Measurements from ENCODE around the gene IFI35. TPM values are rescaled to one million over a fixed set of nuclear protein-coding genes. Genes with fewer than 3 reads are reported as not detected.
"Not testable (repeated sequence)": the region's sequence is repeated elsewhere in the genome, so short reads cannot be mapped to it uniquely, and the experiment has no call there.

The IFI35 gene
- total RNA-seq, 1 donor from 2014 or later: 0.79 TPM

DNA sequence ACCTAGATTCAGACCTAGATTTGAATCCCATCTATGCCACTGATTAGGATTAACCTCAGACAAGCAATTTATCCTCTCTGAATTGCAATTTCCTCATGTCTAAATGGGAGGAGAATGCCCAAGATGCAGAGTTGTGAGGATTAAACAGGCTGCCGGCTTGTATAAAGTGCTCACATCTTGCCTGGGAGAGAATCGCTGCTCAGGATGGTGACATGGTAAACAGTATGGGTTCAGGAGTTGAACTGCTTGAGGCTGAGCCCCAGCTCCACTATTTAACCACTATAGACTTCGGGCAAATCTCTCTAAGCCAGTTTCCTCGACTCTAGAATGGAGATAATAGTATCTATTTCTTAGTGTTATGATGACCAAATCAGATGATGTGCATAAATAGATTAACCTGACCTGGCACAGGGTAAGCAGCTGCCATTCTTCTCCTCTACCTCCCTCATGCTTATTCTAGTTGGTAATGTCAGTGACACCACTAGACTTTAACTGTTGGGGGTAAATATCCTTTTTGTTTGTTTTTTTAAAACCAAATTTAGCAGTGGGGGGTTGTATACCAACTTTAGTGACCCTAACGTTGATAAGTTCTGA, 9.1 kb upstream of the IFI35 start:
- FAIRE-seq: no peak
- Histone ChIP-seq H3K4me3 (ENCODE audit: low read depth, low read length) (peak overlapping the region; percentile 11), H3K27me3 (ENCODE audit: control insufficient read depth, insufficient read depth, low read length) (no peaks in the 10 kb centered on the region), H3K36me3 (ENCODE audit: control insufficient read depth, insufficient read depth, low read length) (peaks cover 24% of the 10 kb centered on the region)
- no peak for DNase-seq (ENCODE audit: low read depth)
- TF ChIP-seq, protein P1, sequence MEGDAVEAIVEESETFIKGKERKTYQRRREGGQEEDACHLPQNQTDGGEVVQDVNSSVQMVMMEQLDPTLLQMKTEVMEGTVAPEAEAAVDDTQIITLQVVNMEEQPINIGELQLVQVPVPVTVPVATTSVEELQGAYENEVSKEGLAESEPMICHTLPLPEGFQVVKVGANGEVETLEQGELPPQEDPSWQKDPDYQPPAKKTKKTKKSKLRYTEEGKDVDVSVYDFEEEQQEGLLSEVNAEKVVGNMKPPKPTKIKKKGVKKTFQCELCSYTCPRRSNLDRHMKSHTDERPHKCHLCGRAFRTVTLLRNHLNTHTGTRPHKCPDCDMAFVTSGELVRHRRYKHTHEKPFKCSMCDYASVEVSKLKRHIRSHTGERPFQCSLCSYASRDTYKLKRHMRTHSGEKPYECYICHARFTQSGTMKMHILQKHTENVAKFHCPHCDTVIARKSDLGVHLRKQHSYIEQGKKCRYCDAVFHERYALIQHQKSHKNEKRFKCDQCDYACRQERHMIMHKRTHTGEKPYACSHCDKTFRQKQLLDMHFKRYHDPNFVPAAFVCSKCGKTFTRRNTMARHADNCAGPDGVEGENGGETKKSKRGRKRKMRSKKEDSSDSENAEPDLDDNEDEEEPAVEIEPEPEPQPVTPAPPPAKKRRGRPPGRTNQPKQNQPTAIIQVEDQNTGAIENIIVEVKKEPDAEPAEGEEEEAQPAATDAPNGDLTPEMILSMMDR (IDR thresholded peaks at IDR 0.05; ENCODE audit: insufficient read depth, low read length, severe bottlenecking): no peak

DNA sequence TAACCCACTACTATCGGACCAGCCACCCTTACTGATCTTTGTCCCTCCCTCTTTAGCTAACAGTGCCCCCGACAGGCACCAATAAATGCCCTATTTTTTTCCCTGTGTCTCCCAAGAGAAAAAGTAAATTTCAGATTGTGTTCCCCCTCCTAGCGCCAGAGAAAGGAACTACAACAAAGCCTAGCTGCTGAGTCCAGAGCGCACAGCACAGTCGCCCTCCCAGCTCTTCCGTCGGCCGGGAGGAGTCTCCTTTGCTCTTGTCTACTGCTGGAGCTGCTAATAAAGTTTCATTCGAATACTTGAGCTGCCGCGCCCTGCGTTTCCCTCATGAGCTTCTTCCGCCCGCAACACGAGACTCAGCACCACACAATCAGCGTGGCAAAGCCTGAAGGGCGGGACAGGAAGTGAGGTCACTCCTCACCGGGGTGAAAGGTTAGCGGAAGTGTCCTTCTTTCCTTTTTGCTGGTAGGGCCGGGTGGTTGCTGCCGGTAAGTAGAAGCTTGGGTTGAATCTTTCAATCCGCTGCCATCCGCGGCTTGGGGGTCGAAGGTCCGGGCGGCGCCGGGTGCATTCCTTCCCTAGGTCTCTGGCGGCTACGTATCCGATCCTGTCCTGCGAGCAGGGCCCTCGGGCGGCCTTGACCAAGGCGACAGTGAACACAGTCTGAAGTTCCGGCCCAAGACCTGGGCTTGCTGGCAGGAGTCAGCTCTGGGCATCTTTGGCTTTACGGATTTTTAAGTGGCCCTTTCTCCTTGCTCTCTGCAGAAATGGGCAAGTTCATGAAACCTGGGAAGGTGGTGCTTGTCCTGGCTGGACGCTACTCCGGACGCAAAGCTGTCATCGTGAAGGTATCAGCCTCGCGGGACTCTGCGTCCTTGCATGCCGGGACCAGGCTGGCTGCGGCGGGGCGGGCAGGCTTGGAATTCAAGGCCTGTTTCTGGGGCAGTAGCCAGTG, 8.3 kb upstream of the IFI35 start, which contains the start of gene RPL27:
RPL27 (plus strand) TSS at position 436 of the 955 bp plus-strand sequence; CDS start at position 768, 332 bp downstream.
- H3K36me3 ChIP-seq (ENCODE audit: control insufficient read depth, insufficient read depth, low read length): peaks cover 24% of the 10 kb centered on the region
- DNase-seq (ENCODE audit: low read depth): peak; percentile 99
- TF ChIP-seq, protein P1 (IDR thresholded peaks at IDR 0.05; ENCODE audit: insufficient read depth, low read length, severe bottlenecking): peak; percentile 66
- peak; percentile 96 for FAIRE-seq
- H3K27me3 ChIP-seq (ENCODE audit: control insufficient read depth, insufficient read depth, low read length): no peaks in the 10 kb centered on the region
- peak within 1 kb of the TSS; percentile 93 for H3K4me3 ChIP-seq (ENCODE audit: low read depth, low read length)

DNA sequence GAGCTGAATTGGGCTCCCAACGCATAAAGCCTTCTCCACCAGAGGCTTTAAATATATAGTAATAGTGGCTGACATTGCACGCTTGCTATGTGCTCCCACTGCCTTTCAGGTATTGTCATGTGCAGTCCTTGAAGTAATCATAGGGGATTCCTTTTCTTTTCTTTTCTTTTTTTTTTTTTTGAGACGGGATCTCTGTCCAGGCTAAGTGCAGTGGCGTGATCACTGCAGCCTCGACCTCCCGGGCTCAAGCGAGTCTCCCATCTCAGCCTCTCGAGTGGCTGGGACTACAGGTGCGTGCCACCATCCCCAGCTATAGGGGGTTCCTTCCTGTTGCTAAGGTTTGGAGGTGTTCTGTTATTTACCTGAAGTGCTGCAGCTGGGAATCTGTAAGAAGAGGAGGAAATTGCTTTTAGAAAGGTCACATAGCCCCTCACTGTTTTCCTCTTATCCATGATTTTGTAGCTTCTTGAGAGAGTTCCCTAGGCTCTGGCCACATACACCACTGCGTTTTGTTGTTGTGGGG, 7.5 kb upstream of the IFI35 start:
- FAIRE-seq: no peak
- Histone ChIP-seq H3K4me3 (ENCODE audit: low read depth, low read length) (peak overlapping the region; percentile 93), H3K27me3 (ENCODE audit: control insufficient read depth, insufficient read depth, low read length) (no peaks in the 10 kb centered on the region), H3K36me3 (ENCODE audit: control insufficient read depth, insufficient read depth, low read length) (peaks cover 22% of the 10 kb centered on the region)
- DNase-seq (ENCODE audit: low read depth): no peak
- TF ChIP-seq, protein P1 (IDR thresholded peaks at IDR 0.05; ENCODE audit: insufficient read depth, low read length, severe bottlenecking): no peak

DNA sequence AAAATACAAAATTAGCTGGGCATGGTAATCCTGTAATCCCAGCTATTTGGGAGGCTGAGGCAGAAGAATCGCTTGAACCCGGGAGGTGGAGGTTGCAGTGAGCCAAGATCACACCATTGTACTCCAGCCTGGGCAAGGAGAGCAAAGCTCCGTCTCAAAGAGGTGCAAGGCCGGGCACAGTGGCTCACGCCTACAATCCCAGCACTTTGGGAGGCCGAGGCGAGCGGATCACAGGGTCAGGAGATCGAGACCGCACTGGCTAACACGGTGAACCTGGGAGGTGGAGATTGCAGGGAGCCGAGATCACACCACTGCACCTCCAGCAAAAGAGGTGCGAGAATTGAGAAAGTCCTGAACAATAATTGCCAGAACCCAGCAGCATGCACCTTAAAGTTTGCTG, 5.7 kb upstream of the IFI35 start:
- H3K36me3 ChIP-seq (ENCODE audit: control insufficient read depth, insufficient read depth, low read length): peaks cover 22% of the 10 kb centered on the region
- not testable (repeated sequence) for H3K27me3 ChIP-seq (ENCODE audit: control insufficient read depth, insufficient read depth, low read length); H3K4me3 ChIP-seq (ENCODE audit: low read depth, low read length); FAIRE-seq; DNase-seq (ENCODE audit: low read depth)

DNA sequence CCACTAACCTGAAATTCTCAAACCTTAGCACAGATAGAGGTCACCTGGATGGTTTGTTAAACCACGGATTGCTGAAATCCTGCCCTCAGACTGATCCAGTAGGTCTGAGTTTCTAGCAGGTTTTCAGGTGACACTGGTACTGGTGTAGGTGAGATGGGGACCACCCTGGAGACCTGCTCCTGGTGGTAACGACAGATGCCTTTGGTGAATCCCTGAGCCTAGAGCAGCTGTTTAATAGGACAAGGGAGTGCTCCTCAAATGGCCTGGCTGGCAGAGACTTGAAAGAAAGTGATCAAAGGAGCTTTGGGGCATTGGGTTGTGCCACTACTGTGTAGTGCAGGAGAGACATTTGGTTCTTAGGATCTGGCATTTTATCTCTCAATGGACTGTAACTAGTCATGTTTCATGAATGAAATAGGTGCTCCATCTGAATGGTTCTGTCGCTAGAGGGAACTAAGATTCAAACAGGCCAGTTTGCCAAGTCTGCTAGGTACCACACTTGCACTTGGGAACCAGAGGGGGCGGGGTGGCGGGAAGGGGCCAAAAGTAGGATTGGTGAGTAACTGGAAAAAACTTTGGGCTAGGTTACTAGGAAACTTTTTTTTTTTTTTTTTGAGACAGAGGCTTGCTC, 2.9 kb upstream of the IFI35 start:
- Histone ChIP-seq H3K36me3 (ENCODE audit: control insufficient read depth, insufficient read depth, low read length) (peaks cover 22% of the 10 kb centered on the region), H3K27me3 (ENCODE audit: control insufficient read depth, insufficient read depth, low read length) (no peaks in the 10 kb centered on the region), H3K4me3 (ENCODE audit: low read depth, low read length) (no peak overlapping the region)
- DNase-seq (ENCODE audit: low read depth) (peak; percentile 55), FAIRE-seq (no peak)
- TF ChIP-seq, protein P1 (IDR thresholded peaks at IDR 0.05; ENCODE audit: insufficient read depth, low read length, severe bottlenecking): peak; percentile 3

Measured in bronchial epithelial cell (primary cell).